ENCODE data around the gene UBFD1. TPM values are rescaled to one million over a fixed set of nuclear protein-coding genes. Genes with fewer than 3 reads are reported as not detected.

UBFD1 gene
- polyA plus RNA-seq, 4 donors = 4.6 to 39.7 (median 10.8) TPM

DNA sequence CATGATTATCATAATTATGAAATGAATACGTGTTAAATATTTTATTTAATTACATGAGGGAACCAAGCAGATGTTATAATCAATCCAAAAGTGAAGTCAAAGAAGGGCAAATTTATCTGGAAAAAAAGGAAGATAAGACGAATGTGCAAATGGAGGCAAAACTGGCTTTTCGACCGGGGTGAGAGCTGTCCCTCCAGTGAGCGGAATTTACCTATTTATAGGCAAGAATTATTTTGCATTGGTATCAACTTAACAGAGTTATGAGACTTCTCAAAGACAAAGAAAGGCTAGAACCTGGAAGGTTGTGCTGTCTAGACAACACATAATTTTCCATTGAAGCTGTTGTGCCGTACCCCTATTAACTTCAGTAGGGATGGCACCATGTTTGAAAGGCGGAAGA, 45.8 kb upstream of the UBFD1 start:
- no peak for FAIRE-seq
- Histone ChIP-seq H3K36me3 (ENCODE audit: control insufficient read depth in 3 of 3, insufficient read depth in 2 of 3, low read depth in 1 of 3, low read length in 3 of 3) (peaks cover 0 to 7% (median 2%) of the 10 kb centered on the region in 3 donors), H3K4me1 (ENCODE audit: control insufficient read depth in 3 of 3, insufficient read depth in 2 of 3, low read depth in 1 of 3, low read length in 2 of 3) (peaks cover 0 to 1% (median 0%) of the 10 kb centered on the region in 3 donors), H3K4me3 (ENCODE audit: low read depth in 1 of 3, low read length in 3 of 3) (no peak overlapping the region), H3K27ac (ENCODE audit: low read depth in 1 of 3, low read length in 2 of 3) (no peak overlapping the region), H3K27me3 (ENCODE audit: control insufficient read depth in 3 of 3, insufficient read depth in 3 of 3, low read length in 3 of 3) (no peaks in the 10 kb centered on the region), H3K9me3 (ENCODE audit: control insufficient read depth in 2 of 2, insufficient read depth in 1 of 2, low read depth in 1 of 2, low read length in 1 of 2) (no peaks in the 10 kb centered on the region)
- 91 to 93% (median 93%) methylated on average over 7 of the region's 7 CpGs for WGBS, 3 donors
- DNase-seq = no peak

DNA sequence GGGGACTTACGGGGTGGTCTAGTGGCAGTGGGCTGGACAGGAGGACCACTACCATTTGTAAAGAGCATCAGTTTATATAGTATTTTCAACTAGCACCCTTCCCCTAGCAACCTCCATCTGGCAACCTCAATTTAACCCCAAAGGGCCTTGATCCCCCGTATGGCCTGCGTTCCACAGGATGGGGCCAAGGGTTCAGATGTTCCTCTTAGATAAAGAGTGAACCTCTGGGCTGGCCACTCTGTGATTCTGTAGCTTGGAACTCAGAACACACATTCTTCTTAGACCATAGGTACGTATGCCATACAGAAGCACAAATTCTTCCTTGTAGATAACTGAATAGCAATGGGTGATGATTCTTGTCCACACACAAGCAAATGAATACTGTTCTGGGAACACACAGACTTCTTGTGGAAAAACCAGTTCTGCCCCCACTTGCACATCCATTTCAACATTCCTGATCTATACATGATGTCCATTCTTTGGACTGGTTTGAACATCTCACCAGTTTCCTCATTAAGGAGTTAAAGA, 45.3 kb upstream of the UBFD1 start:
- no peak overlapping the region for H3K27ac ChIP-seq (ENCODE audit: low read depth in 1 of 3, low read length in 2 of 3)
- H3K27me3 ChIP-seq (ENCODE audit: control insufficient read depth in 3 of 3, insufficient read depth in 3 of 3, low read length in 3 of 3) = no peaks in the 10 kb centered on the region
- no peaks in the 10 kb centered on the region for H3K9me3 ChIP-seq (ENCODE audit: control insufficient read depth in 2 of 2, insufficient read depth in 1 of 2, low read depth in 1 of 2, low read length in 1 of 2)
- no peak overlapping the region for H3K4me3 ChIP-seq (ENCODE audit: low read depth in 1 of 3, low read length in 3 of 3)
- WGBS, 3 donors = 80 to 89% (median 86%) methylated on average over 4 of the region's 4 CpGs
- peaks cover 0 to 1% (median 0%) of the 10 kb centered on the region in 3 donors for H3K4me1 ChIP-seq (ENCODE audit: control insufficient read depth in 3 of 3, insufficient read depth in 2 of 3, low read depth in 1 of 3, low read length in 2 of 3)
- peaks cover 0 to 5% (median 2%) of the 10 kb centered on the region in 3 donors for H3K36me3 ChIP-seq (ENCODE audit: control insufficient read depth in 3 of 3, insufficient read depth in 2 of 3, low read depth in 1 of 3, low read length in 3 of 3)
- DNase-seq (no peak), FAIRE-seq (no peak)

DNA sequence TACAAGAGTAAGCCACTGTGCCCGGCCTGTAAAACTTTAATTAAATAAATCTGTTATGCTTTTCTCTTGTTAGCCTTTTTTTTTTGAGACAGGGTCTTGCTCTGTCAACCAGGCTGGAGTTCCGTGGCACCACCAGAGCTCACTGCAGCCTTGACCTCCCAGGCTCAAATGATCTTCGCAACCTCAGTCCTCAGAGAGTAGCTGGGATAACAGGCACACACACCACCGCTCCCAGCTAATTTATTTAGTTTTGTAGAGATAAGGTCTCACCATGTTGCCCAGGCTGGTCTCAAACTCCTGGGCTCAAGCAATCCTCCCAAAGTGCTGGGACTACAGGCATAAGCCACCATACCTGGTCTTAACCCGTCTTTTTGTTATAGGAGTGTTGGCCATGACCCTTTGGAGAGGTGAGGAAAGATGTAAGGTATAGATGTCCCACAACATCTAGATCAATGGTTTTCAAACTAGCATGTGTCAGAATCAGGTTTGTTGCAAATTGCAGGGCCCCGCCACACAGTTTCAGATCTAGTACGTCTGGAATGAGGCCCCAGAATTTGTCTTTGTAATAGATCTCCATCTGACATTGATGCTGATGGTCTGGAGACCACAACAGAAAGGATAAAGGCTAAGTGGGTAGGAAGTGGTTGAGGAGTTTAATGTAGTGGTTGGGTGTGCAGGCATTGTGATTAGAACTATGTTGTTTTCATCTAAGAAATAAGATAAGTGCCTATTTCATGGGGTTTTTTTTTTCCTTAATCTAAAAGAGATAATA, 43.0 kb upstream of the UBFD1 start:
- WGBS, 3 donors = 82 to 84% (median 84%) methylated on average over 7 of the region's 7 CpGs
- DNase-seq (no peak), FAIRE-seq (no peak)
- no peaks in the 10 kb centered on the region for H3K9me3 ChIP-seq (ENCODE audit: control insufficient read depth in 2 of 2, insufficient read depth in 1 of 2, low read depth in 1 of 2, low read length in 1 of 2)
- H3K36me3 ChIP-seq (ENCODE audit: control insufficient read depth in 3 of 3, insufficient read depth in 2 of 3, low read depth in 1 of 3, low read length in 3 of 3) = peaks cover 0 to 8% (median 2%) of the 10 kb centered on the region in 3 donors
- no peak overlapping the region for H3K27ac ChIP-seq (ENCODE audit: low read depth in 1 of 3, low read length in 2 of 3)
- H3K4me3 ChIP-seq (ENCODE audit: low read depth in 1 of 3, low read length in 3 of 3) = no peak overlapping the region
- no peaks in the 10 kb centered on the region for H3K27me3 ChIP-seq (ENCODE audit: control insufficient read depth in 3 of 3, insufficient read depth in 3 of 3, low read length in 3 of 3)
- H3K4me1 ChIP-seq (ENCODE audit: control insufficient read depth in 3 of 3, insufficient read depth in 2 of 3, low read depth in 1 of 3, low read length in 2 of 3) = no peaks in the 10 kb centered on the region

DNA sequence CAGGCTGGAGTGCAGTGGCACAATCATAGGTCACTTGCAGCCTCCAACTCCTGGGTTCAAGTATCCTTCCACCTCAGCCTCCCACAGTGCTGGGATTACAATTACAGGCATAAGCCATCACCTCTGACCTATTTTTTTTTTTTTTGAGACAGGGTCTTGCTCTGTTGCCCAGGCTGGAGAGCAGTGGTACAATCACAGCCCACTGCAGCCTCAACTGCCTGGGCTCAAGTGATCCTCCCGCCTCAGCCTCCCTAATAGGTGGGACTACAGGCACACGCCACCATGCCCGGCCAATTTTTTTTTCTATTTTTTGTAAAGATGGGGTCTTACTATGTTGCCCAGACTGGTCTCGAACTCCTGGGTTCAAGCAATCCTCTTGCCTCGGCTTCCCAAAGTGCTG, 41.6 kb upstream of the UBFD1 start:
- Histone ChIP-seq H3K4me3 (ENCODE audit: low read depth in 1 of 3, low read length in 3 of 3) (no peak overlapping the region), H3K27ac (ENCODE audit: low read depth in 1 of 3, low read length in 2 of 3) (no peak overlapping the region), H3K36me3 (ENCODE audit: control insufficient read depth in 3 of 3, insufficient read depth in 2 of 3, low read depth in 1 of 3, low read length in 3 of 3) (peaks cover 0 to 12% (median 2%) of the 10 kb centered on the region in 3 donors), H3K4me1 (ENCODE audit: control insufficient read depth in 3 of 3, insufficient read depth in 2 of 3, low read depth in 1 of 3, low read length in 2 of 3) (no peaks in the 10 kb centered on the region), H3K27me3 (ENCODE audit: control insufficient read depth in 3 of 3, insufficient read depth in 3 of 3, low read length in 3 of 3) (no peaks in the 10 kb centered on the region), H3K9me3 (ENCODE audit: control insufficient read depth in 2 of 2, insufficient read depth in 1 of 2, low read depth in 1 of 2, low read length in 1 of 2) (no peaks in the 10 kb centered on the region)
- 97% methylated on average over 5 of the region's 5 CpGs for WGBS, 3 donors
- FAIRE-seq (no peak), DNase-seq (no peak)

DNA sequence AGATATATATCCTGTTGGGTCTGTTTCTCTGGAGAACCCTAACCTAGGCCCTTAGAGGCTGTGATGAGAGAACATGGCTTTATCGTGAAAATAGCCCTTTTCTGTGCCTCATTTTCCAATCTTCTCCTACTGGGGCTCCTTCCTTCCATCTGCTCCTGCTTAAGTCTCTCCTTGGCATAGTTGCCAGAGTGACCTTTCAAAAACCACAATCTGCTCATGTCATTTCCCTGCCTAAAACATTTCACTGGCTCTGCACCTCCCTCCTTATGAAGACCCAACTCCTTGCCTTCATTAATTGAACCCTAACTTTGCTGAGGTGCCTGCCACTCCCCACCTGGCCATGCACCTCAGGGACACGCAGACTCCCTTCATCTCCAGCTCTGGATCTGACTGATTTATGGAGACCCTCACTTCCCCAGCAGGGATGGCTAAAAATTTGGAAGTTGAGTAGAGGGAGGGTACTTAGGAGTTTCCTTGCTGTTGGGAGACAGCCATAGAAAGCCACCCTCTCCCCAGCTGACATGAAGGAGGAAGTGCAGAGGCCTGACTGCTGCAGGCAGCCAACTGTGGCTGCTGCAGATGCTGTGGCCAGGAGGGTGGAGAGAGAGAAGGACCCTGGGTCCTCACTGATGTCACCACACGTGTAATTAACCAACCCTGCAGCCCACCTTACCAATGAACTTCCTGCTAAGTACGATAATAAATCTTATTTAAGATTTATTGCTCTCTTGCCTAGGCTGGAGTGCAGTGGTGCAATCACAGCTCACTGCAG, 41.0 kb upstream of the UBFD1 start:
- DNase-seq (no peak), FAIRE-seq (no peak)
- no peak overlapping the region for H3K27ac ChIP-seq (ENCODE audit: low read depth in 1 of 3, low read length in 2 of 3)
- no peaks in the 10 kb centered on the region for H3K27me3 ChIP-seq (ENCODE audit: control insufficient read depth in 3 of 3, insufficient read depth in 3 of 3, low read length in 3 of 3)
- H3K4me3 ChIP-seq (ENCODE audit: low read depth in 1 of 3, low read length in 3 of 3) = no peak overlapping the region
- no peaks in the 10 kb centered on the region for H3K4me1 ChIP-seq (ENCODE audit: control insufficient read depth in 3 of 3, insufficient read depth in 2 of 3, low read depth in 1 of 3, low read length in 2 of 3)
- H3K9me3 ChIP-seq (ENCODE audit: control insufficient read depth in 2 of 2, insufficient read depth in 1 of 2, low read depth in 1 of 2, low read length in 1 of 2) = no peaks in the 10 kb centered on the region
- H3K36me3 ChIP-seq (ENCODE audit: control insufficient read depth in 3 of 3, insufficient read depth in 2 of 3, low read depth in 1 of 3, low read length in 3 of 3) = peaks cover 0 to 13% (median 2%) of the 10 kb centered on the region in 3 donors
- 74 to 84% (median 79%) methylated on average over 4 of the region's 4 CpGs for WGBS, 3 donors

DNA sequence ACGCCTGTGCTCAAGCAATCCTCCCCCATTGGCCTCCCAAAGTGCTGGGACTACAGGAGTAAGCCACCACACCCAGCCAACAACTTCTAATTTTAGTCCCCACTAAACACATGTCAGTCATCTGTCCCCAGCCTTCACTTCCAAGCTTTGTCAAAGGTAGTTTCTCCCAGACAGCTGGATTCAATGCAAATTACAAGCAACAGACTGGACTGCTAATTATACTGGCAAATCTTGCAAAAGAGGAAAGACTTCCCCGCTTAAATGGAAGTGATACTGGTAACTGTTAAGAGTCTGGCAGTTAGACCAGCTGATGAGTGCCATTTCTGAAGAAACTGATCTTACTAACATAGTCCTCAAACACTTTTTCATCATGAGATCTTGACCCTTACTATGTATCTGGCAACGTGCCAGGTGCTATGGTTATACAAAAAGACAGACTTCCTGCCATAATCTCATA, 39.1 kb upstream of the UBFD1 start:
- Histone ChIP-seq H3K27ac (ENCODE audit: low read depth in 1 of 3, low read length in 2 of 3) (no peak overlapping the region), H3K36me3 (ENCODE audit: control insufficient read depth in 3 of 3, insufficient read depth in 2 of 3, low read depth in 1 of 3, low read length in 3 of 3) (peaks cover 3 to 22% (median 7%) of the 10 kb centered on the region in 3 donors), H3K9me3 (ENCODE audit: control insufficient read depth in 2 of 2, insufficient read depth in 1 of 2, low read depth in 1 of 2, low read length in 1 of 2) (no peaks in the 10 kb centered on the region), H3K27me3 (ENCODE audit: control insufficient read depth in 3 of 3, insufficient read depth in 3 of 3, low read length in 3 of 3) (no peaks in the 10 kb centered on the region), H3K4me1 (ENCODE audit: control insufficient read depth in 3 of 3, insufficient read depth in 2 of 3, low read depth in 1 of 3, low read length in 2 of 3) (no peaks in the 10 kb centered on the region), H3K4me3 (ENCODE audit: low read depth in 1 of 3, low read length in 3 of 3) (no peak overlapping the region)
- FAIRE-seq (no peak), DNase-seq (no peak)
- WGBS, 3 donors = 71 to 86% (median 72%) methylated on average over 3 of the region's 3 CpGs

DNA sequence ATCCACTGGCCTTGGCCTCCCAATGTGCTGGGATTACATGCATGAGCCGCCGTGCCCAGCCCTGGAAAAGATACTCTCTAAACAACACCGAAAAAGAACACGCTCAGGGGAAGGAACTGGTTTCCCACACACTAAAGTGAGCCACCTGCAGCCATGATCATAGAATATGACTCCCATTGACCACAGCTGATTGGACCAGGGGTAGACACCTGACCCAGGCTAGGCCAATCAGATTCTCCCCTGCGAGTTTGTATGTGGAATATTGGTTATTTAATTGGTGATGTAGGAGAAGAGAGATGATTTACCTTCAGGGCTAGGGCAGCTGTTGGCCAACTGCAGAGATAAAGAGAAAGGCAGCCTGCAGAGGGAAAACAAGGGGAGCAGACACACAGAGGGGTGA, 38.2 kb upstream of the UBFD1 start:
- Histone ChIP-seq H3K36me3 (ENCODE audit: control insufficient read depth in 3 of 3, insufficient read depth in 2 of 3, low read depth in 1 of 3, low read length in 3 of 3) (peaks cover 7 to 29% (median 8%) of the 10 kb centered on the region in 3 donors), H3K27ac (ENCODE audit: low read depth in 1 of 3, low read length in 2 of 3) (no peak overlapping the region), H3K27me3 (ENCODE audit: control insufficient read depth in 3 of 3, insufficient read depth in 3 of 3, low read length in 3 of 3) (no peaks in the 10 kb centered on the region), H3K9me3 (ENCODE audit: control insufficient read depth in 2 of 2, insufficient read depth in 1 of 2, low read depth in 1 of 2, low read length in 1 of 2) (no peaks in the 10 kb centered on the region), H3K4me3 (ENCODE audit: low read depth in 1 of 3, low read length in 3 of 3) (no peak overlapping the region), H3K4me1 (ENCODE audit: control insufficient read depth in 3 of 3, insufficient read depth in 2 of 3, low read depth in 1 of 3, low read length in 2 of 3) (no peaks in the 10 kb centered on the region)
- 94 to 99% (median 97%) methylated on average over 5 of the region's 5 CpGs for WGBS, 3 donors
- FAIRE-seq = no peak
- DNase-seq = no peak

DNA sequence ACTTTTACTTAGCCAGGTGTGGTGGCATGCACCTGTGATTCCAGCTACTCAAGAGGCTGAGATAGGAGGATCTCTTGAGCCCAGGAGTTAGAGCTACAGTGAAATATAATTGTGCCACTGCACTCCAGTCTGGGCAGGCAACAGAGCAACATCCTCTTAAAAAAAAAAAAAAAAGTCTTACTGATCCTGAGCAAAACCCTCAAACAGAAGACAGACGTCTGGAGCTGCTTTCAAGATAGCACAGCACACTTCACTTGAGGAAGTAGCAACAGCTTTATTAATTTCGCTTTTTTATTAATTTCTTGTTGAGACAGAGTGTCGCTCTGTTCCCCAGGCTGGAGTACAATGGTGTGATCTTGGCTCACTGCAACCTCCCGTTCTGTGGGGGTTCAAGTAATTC, 37.0 kb upstream of the UBFD1 start:
- DNase-seq (no peak), FAIRE-seq (no peak)
- WGBS, 3 donors = 83 to 88% (median 85%) methylated on average over 4 of the region's 4 CpGs
- Histone ChIP-seq H3K27ac (ENCODE audit: low read depth in 1 of 3, low read length in 2 of 3) (peak overlapping the region in 1 of 3 donors; percentile 44), H3K4me3 (ENCODE audit: low read depth in 1 of 3, low read length in 3 of 3) (no peak overlapping the region), H3K27me3 (ENCODE audit: control insufficient read depth in 3 of 3, insufficient read depth in 3 of 3, low read length in 3 of 3) (no peaks in the 10 kb centered on the region), H3K36me3 (ENCODE audit: control insufficient read depth in 3 of 3, insufficient read depth in 2 of 3, low read depth in 1 of 3, low read length in 3 of 3) (peaks cover 7 to 37% (median 8%) of the 10 kb centered on the region in 3 donors), H3K4me1 (ENCODE audit: control insufficient read depth in 3 of 3, insufficient read depth in 2 of 3, low read depth in 1 of 3, low read length in 2 of 3) (no peaks in the 10 kb centered on the region), H3K9me3 (ENCODE audit: control insufficient read depth in 2 of 2, insufficient read depth in 1 of 2, low read depth in 1 of 2, low read length in 1 of 2) (no peaks in the 10 kb centered on the region)
